Measurements from ENCODE around the gene EPHB1.

The EPHB1 gene

GRCh38 chr3:135040321-135041240 is 245.5 kb downstream of the EPHB1 start:
- Histone ChIP-seq H3K27ac (replicated peaks) (no peak overlapping the region), H3K27me3 (ENCODE audit: insufficient read depth, poor library complexity, severe bottlenecking) (no peaks in the 10 kb centered on the region), H3K4me3 (replicated peaks; ENCODE audit: insufficient read depth, low read length) (no peak overlapping the region)
- peak; percentile 48; the same call in 1 of the 2 replicates for TF ChIP-seq SPI1 (IDR thresholded peaks at IDR 0.05; ENCODE audit: borderline replicate concordance, low read depth)
- TF ChIP-seq GABPA (IDR thresholded peaks at IDR 0.05; ENCODE audit: low read depth), result no peak
- TF ChIP-seq POLR2AphosphoS5 (IDR thresholded peaks at IDR 0.05; ENCODE audit: low read depth), result no peak
- no peak for TF ChIP-seq REST (IDR thresholded peaks at IDR 0.05; ENCODE audit: insufficient replicate concordance, low read depth)
- TF ChIP-seq, protein P1, sequence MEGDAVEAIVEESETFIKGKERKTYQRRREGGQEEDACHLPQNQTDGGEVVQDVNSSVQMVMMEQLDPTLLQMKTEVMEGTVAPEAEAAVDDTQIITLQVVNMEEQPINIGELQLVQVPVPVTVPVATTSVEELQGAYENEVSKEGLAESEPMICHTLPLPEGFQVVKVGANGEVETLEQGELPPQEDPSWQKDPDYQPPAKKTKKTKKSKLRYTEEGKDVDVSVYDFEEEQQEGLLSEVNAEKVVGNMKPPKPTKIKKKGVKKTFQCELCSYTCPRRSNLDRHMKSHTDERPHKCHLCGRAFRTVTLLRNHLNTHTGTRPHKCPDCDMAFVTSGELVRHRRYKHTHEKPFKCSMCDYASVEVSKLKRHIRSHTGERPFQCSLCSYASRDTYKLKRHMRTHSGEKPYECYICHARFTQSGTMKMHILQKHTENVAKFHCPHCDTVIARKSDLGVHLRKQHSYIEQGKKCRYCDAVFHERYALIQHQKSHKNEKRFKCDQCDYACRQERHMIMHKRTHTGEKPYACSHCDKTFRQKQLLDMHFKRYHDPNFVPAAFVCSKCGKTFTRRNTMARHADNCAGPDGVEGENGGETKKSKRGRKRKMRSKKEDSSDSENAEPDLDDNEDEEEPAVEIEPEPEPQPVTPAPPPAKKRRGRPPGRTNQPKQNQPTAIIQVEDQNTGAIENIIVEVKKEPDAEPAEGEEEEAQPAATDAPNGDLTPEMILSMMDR (IDR thresholded peaks at IDR 0.05; ENCODE audit: insufficient read depth, low read length), result no peak
- no peak for DNase-seq (ENCODE audit: low read depth in 1 of 2, low spot score in 1 of 2)

DNA sequence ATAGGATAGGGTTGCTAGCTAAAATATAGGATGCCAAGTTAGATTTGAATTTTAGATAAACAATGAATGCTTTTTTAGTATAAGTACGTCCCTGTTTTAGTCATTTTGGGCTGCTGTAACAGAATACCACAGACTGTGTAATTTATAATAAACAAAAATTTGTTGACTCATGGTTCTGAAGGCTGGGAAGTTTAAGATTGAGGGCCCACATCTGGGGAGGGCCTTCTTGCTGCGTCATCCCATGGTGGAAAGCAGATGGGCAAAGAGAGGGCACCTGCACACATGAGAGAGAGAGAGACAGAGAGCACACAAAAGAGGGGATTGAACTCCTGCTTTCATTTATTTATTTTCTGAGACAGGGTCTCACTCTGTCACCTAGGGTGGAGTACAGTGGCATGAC is 246.5 kb downstream of the EPHB1 start:
- TF ChIP-seq POLR2AphosphoS5 (IDR thresholded peaks at IDR 0.05; ENCODE audit: low read depth) (no peak), REST (IDR thresholded peaks at IDR 0.05; ENCODE audit: insufficient replicate concordance, low read depth) (no peak)

DNA sequence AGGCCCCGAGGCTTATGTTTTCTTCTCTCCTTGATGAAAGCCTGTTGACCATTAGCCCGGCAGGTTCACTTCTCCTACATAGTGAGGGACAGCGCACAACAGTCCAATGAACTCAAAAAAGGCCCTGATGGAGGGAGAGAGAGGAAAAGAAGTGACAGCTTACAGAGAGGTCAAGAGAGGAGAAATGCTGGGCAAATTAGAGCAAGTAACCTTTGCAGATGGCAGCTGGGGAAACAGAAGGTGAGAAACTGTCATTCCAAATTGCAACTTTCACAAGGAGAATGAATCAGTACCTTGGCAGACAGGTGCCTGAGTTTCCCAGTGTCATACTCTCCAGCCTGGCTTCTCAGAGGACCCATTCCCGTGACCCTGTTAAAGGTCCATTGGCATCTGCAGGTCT is 252.0 kb downstream of the EPHB1 start:
- no peak for TF ChIP-seq GABPA (IDR thresholded peaks at IDR 0.05; ENCODE audit: low read depth)
- TF ChIP-seq, protein P1 (IDR thresholded peaks at IDR 0.05; ENCODE audit: insufficient read depth, low read length), result no peak
- TF ChIP-seq POLR2AphosphoS5 (IDR thresholded peaks at IDR 0.05; ENCODE audit: low read depth), result no peak
- no peak for TF ChIP-seq REST (IDR thresholded peaks at IDR 0.05; ENCODE audit: insufficient replicate concordance, low read depth)
- no peak for TF ChIP-seq SPI1 (IDR thresholded peaks at IDR 0.05; ENCODE audit: borderline replicate concordance, low read depth)

More for the DNA sequence above, 246.5 kb downstream of the EPHB1 start:
- Histone ChIP-seq H3K27me3 (ENCODE audit: insufficient read depth, poor library complexity, severe bottlenecking) (no peaks in the 10 kb centered on the region), H3K4me3 (replicated peaks; ENCODE audit: insufficient read depth, low read length) (no peak overlapping the region), H3K27ac (replicated peaks) (no peak overlapping the region)
- DNase-seq (ENCODE audit: low read depth in 1 of 2, low spot score in 1 of 2), result no peak

More for the DNA sequence above, 252.0 kb downstream of the EPHB1 start:
- no peaks in the 10 kb centered on the region for H3K27me3 ChIP-seq (ENCODE audit: insufficient read depth, poor library complexity, severe bottlenecking)
- DNase-seq (ENCODE audit: low read depth in 1 of 2, low spot score in 1 of 2), result no peak
- no peak overlapping the region for H3K27ac ChIP-seq (replicated peaks)
- H3K4me3 ChIP-seq (replicated peaks; ENCODE audit: insufficient read depth, low read length), result no peak overlapping the region
